SW480 (cell line): ENCODE data around the gene NRXN3.

ENCODE experiments used
- DNase-seq: peaks from one replicate; pipeline ENCODE4 v3.0.0-alpha.2; 2016; ENCODE audit warnings: low spot score

The NRXN3 gene

DNA sequence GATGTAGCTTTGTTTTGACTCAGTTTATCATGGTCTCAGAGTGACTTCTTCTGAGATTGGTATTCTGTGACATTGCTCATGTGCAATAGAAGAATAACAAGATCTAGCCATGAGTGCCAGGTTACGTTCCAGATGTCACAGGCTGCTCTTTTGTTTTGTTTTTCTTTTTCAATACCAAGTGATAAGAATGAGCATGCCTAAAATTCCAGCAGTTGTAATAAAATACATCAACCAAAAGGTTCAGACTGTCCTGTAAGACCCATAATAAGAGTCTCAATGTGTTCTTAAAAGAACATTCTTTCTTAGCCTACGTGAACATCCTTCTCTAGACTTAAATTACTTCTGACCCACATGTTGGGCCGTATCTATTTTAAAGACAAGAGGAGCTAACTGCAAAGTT lies 1371.9 kb downstream of the NRXN3 start:
- DNase-seq, result no peak

DNA sequence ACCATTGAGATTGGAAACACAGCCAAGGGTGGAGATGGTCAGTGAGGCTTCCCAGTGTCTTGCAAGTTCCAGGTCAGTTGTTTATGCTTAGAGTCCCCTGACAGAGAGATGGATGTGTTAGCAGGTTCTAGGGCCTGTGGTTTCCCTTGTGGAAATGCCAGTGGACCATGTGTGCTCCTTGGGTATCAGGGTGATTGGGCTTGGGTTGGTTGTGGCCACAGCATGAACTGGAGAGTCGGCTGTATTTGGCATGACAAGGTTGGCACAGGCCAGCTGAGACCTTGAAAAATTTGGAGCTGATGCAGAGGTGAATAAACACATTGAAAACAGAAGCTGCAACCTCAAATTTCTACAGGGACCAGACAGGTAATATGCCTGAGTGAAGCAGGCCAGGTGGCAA lies 1373.2 kb downstream of the NRXN3 start:
- DNase-seq, result no peak

DNA sequence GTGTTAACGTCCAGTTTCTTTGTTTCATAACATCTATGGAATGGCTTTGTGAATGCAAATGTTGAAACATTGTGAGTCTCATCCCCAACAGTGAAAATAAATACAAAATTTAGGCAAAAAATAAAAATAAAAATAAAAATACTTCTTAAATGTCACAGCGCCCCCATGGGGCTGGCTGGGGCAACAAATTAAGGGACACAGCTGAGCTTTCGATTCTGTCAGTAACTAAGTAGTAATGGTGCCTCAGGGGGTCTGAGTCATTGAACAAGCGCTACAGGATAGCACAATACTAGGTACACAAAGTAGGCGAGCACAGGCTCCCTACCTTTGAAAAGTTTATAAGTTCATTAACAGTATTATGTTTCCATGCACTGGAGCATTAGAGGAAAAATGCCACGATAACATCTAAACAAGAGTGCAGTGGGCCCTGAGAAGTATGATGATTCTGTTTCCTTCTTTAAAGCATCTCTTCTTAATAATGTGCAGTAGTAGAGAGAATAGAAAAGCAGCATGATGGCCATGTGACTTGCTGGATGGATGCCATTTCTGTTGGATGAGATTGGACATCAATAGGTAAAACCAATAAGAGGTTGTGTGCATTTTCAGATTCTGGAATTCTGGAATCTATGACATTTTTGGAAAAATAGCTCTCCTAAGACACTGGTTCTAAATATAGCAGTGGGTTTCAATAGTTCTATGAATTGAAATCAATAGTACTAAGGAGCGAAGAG lies 1374.0 kb downstream of the NRXN3 start:
- no peak for DNase-seq

DNA sequence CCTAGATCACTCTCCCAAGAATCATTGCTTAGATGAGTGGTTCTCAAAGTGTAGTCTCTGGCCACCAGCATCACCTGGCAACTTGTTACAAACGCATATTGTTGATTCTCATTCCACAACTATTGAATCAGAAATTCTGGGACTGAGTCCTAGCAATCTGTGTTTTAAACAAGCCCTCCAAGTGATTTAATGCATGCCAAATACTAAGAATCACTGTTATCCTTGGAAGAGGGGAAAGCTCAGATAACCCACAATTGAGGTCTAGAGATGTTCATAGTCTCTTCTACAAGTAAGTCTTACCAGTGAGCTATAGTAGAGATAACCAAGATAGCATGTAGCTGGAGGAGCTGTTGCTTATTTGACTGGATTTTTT lies 1374.5 kb downstream of the NRXN3 start:
- no peak for DNase-seq

GRCh38 chr14:79548836-79549235 lies 1378.7 kb downstream of the NRXN3 start:
- DNase-seq, result no peak

DNA sequence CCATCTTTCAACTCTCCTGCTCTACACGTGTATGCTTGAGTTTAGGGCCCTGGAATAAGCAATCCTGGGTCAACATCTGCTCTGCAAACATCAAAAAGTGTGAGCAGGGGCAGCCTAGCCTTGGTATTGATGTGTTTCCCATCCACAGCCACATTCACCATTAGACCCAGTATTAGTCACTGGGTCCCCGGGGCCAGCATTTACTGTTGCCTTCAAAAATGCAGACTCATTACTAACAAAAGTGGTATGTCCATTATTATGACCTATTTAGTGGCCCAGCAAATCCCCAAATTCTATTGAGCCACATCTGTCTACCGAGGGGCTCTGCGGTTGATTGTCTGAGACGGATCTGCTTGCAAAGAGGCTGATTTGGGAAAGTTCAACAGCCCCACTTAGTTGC lies 1379.3 kb downstream of the NRXN3 start:
- no peak for DNase-seq

DNA sequence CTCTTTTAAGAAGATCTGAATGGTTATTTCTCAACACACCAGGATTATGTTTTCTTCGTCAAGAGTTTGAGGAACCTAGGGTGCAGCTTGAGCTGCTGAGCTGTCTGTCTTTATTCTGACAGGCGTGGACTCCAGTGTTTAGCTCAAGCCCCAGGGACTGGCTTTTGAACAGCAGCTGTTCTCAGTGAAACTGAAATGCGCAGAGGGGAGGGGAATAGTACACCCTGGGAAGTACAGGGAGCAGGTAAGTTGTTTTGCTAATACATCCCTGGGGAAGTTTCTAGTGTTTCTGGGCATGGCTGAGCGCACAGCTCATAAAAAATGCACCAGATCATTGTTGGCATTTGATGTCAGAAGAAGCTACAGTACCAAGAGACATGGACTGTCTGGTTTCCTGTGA lies 1381.3 kb downstream of the NRXN3 start:
- no peak for DNase-seq

GRCh38 chr14:79552778-79553177 lies 1382.6 kb downstream of the NRXN3 start:
- DNase-seq, result peak; percentile 9

DNA sequence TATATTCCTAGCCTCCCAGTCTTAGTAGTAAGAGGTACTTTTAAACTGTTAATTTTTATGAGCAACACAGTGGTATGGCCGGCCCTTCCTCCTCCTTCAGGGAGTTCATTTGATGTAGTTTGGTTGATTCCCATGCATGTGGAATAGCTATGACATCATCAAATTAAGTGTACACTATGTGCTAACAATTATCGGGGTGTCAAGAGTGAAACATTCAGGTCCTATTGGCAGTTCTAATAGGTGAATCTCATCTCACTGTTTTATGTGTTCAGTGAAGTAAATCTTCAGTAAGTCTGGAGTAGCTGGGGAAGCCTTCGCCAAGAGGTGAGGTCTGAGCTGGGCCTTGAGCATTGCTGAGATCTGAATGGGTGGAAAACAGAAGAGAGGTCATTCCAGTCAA lies 1384.6 kb downstream of the NRXN3 start:
- no peak for DNase-seq

DNA sequence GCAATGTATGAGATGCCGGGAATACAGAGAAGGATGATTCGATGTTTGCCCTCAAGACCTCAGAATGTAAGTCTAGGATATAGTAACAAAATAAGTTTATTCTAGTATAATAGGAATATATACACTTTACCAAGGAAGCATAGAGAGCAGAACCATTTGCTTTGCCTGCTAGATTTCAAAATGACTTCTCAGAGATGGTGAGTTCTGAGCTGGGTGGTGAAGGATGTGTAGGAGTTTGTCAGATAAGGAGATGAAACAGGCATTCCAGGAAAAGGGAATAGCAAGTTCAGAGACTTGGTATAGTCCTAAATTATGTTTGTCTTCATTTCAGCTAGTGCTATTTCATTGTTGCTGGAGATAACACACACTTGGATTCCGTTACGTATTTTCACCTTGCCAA lies 1385.3 kb downstream of the NRXN3 start:
- DNase-seq, result no peak

- no peak for DNase-seq
Observed at GRCh38 chr14:79557309-79557708, 1387.1 kb downstream of the NRXN3 start.

DNA sequence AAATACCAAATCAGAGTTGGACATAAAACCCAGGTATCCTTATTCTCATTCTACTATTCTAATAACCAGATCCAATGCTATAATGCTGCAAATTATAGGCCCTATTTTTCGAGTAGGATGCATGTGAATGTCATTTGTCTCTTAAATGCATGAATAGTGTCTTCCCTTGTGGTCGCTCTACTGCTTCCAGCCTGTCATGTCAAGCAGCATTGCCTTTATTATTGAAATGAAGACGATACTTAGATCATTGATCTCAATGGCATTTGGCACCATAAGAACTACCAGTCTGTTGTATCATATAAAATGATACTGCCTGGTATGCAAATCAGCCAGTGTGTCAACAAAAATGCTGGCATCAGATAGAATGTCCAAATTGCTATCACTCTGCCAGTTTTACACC lies 1392.0 kb downstream of the NRXN3 start:
- no peak for DNase-seq

- DNase-seq, result no peak
Observed at GRCh38 chr14:79564371-79564770, 1394.2 kb downstream of the NRXN3 start.

- no peak for DNase-seq
Observed at GRCh38 chr14:79567306-79567705, 1397.1 kb downstream of the NRXN3 start.

GRCh38 chr14:79568594-79568993 lies 1398.4 kb downstream of the NRXN3 start:
- no peak for DNase-seq

DNA sequence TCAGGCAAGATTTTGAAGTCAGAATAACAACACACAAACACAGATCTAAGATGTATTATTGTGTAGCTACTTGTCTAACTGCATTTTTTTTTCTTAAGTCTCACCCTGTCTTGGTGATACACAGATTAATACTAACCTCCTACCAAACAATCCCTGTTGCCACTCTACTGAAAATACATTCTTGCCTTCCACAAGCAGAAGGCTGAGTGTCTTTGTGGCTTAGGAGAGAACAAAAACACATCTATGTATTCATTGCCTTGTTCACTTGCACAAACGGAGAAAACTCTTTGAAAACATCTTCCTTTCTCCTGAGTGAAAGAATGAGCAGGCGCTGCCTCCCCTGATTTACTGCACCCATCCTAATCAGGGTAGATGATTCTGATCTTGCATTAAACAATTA lies 1398.9 kb downstream of the NRXN3 start:
- no peak for DNase-seq

- DNase-seq, result no peak
Observed at GRCh38 chr14:79570648-79571047, 1400.5 kb downstream of the NRXN3 start.

DNA sequence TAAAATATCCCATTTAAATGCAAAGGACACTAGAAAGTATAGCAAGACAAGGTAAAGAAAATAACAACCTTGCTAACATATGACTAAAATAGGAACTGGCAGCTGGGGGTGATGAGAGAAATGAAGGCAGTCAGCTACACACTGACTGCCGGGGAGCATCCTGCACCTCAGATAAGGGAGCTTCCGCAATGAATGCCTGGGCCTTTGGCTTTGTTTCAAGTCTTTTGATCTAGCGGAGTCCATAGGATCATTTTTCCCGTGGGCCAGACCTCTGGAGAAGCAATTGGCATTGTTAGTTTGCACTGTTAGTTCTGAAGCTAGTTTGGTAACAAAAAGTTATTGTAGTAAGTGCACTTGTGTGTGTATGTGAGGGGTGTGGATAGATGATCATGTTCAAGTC lies 1401.2 kb downstream of the NRXN3 start:
- DNase-seq, result no peak

DNA sequence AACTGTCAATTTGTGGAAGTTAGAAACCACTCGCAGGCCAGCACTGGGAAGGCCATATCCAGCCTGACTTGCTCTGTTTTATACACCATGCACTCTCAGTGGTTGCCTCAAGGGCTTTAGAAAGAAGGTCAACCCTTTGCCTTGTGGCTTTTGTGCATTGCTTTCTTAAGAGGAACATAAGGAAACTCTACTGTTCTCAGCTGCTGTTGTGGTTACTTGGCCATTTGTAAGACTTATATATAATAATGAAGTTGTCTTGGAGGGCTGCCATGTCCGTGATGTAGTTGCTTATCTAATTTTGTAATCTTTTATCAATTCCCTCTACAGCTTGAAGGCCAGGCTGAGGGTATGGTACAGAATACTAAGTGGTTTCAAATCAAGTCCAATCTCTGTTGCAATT lies 1403.3 kb downstream of the NRXN3 start:
- no peak for DNase-seq

DNA sequence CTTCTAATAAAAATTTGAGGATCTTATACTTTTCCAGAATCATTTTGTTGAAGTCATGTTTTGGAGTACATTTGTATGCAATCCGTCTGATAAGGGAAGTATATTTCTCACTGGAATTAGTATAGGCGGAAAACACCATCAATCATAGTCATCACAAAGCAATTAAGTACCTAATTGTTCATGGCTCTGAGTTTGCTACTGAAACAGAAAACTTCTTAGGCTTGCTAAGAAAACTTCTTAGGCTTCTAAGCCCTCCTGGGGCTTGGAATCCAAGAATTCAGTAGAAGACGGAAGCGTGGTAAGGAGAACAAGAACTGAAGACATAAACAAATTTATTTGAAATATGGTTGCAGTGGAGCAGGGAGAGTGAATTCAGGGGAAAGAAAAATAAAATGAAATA lies 1404.9 kb downstream of the NRXN3 start:
- no peak for DNase-seq

DNA sequence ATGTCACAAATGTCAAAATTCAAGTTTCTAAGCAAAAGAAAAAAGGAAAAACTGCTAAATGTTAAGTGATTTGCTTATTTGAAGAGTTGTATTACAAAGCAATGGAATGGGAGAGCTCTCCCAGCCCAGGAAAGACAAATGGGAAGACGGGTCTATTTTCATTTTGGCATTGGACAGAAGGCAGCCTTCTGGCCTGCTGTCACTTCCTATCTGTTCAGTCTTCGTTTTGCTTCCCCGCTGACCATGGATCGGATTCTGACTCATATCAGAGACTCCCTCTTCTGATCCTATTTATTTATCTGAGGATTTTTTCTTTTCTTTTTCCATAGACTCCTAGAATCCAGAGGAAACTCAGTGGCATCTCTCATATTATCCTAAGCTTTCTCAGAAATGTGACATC lies 1406.3 kb downstream of the NRXN3 start:
- DNase-seq, result no peak

DNA sequence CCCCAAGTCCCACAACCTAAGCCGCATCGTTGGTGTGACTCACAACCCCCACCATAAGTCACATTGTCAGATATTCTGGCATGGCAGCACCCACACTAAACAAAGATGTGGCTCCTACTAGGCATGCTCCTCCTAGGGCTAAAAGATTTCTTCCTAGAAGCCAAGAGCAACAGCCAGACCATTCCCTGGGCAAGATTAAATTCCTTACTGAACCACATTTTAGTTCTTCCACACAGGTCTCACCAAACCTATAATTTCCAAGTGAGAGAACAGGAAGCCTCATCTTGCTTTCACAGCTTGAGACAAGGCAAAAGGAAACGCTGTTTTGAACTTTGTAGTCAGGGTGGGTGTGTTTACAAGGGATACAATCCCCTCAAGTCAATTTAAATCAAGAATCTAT lies 1408.3 kb downstream of the NRXN3 start:
- DNase-seq, result no peak

DNA sequence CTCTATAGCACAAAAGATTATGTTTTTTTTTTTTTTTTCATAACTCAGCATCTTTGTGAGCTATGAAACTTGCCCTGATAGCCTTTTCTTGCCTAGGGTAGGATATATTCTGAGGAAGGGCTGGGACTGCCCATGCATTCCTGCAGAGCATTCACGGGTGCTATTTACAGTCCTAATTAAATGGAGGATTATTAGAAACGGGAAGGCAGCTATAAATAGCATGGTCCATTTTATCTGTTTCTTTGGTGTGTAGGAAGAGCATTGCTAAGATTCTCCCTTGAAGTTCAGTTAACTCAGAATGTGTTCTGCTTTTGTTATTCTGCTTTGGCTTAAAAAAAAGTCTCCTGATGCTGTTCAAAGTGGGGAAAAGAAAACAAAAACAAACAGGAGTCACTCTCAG lies 1410.2 kb downstream of the NRXN3 start:
- no peak for DNase-seq

- no peak for DNase-seq
Observed at GRCh38 chr14:79580906-79581305, 1410.7 kb downstream of the NRXN3 start.
